SU-DHL-6 (cell line): ENCODE data around the gene ERF.

Experiments used
- CTCF ChIP-seq: fragments of 200-600 bp; sonication (generic); IDR thresholded peaks from one replicate; pipeline ENCODE4 v1.5.1; 2017; ENCODE audit warnings: antibody characterized with exemption, mild to moderate bottlenecking, low read length, moderate library complexity; ENCODE audit not compliant: insufficient read depth, poor library complexity, severe bottlenecking
- EZH2phosphoT487 ChIP-seq: fragments of 200-600 bp; sonication (generic), shearing (Covaris generic); conservative IDR thresholded peaks from 2 replicates; pipeline ENCODE4 v1.6.1; 2018; ENCODE audit warnings: mild to moderate bottlenecking, antibody characterized with exemption, low read length, moderate library complexity, mixed read lengths

GRCh38 chr19:42284066-42284501 is 29.2 kb upstream of the ERF start:
- no peak for TF ChIP-seq EZH2phosphoT487
- TF ChIP-seq CTCF: no peak
